ENCODE results near the gene RUFY1. TPM values are rescaled to one million over a fixed set of nuclear protein-coding genes. Genes with fewer than 3 reads are reported as not detected.
A peak's percentile ranks its signal among the peaks of the same experiment; 100 is the strongest.
"Not testable (repeated sequence)": the region's sequence is repeated elsewhere in the genome, so short reads cannot be mapped to it uniquely, and the experiment has no call there.

The RUFY1 gene
- total RNA-seq = 65.9 and 67.8 TPM in 2 replicates

- peak; percentile 84 for DNase-seq
Measured at GRCh38 chr5:179550511-179551342, at the start of gene RUFY1. TSS of gene RUFY1 (plus strand) at chr5:179550554. CDS start at chr5:179550570, 16 bp downstream.

GRCh38 chr5:179501997-179502396 is 48.4 kb upstream of the RUFY1 start:
- not testable (repeated sequence) for DNase-seq

GRCh38 chr5:179502420-179502819 is 47.9 kb upstream of the RUFY1 start:
- DNase-seq = not testable (repeated sequence)

- DNase-seq = no peak
Measured at GRCh38 chr5:179504191-179504590, 46.2 kb upstream of the RUFY1 start.

GRCh38 chr5:179504600-179505396 is 45.6 kb upstream of the RUFY1 start:
- no peak for DNase-seq

- DNase-seq = no peak
Measured at GRCh38 chr5:179505636-179506261, 44.6 kb upstream of the RUFY1 start.

GRCh38 chr5:179509239-179509638 is 41.1 kb upstream of the RUFY1 start:
- DNase-seq = no peak

- no peak for DNase-seq
Measured at GRCh38 chr5:179509845-179510244, 40.5 kb upstream of the RUFY1 start.

GRCh38 chr5:179512452-179513000 is 37.8 kb upstream of the RUFY1 start:
- no peak for DNase-seq

- DNase-seq = not testable (repeated sequence)
Measured at GRCh38 chr5:179515501-179515900, 34.9 kb upstream of the RUFY1 start.

GRCh38 chr5:179516221-179516620 is 34.1 kb upstream of the RUFY1 start:
- no peak for DNase-seq

GRCh38 chr5:179517746-179518145 is 32.6 kb upstream of the RUFY1 start:
- not testable (repeated sequence) for DNase-seq

GRCh38 chr5:179518369-179518768 is 32.0 kb upstream of the RUFY1 start:
- DNase-seq = not testable (repeated sequence)

GRCh38 chr5:179519416-179520070 is 30.8 kb upstream of the RUFY1 start:
- DNase-seq = not testable (repeated sequence)

- DNase-seq = not testable (repeated sequence)
Measured at GRCh38 chr5:179522107-179522506, 28.2 kb upstream of the RUFY1 start.

GRCh38 chr5:179526978-179527377 is 23.4 kb upstream of the RUFY1 start:
- no peak for DNase-seq

GRCh38 chr5:179530069-179530998 is 20.0 kb upstream of the RUFY1 start:
- DNase-seq = peak; percentile 67

GRCh38 chr5:179533024-179533423 is 17.3 kb upstream of the RUFY1 start:
- DNase-seq = no peak

- no peak for DNase-seq
Measured at GRCh38 chr5:179533907-179534306, 16.4 kb upstream of the RUFY1 start.

GRCh38 chr5:179534431-179534830 is 15.9 kb upstream of the RUFY1 start:
- no peak for DNase-seq

GRCh38 chr5:179536676-179537075 is 13.7 kb upstream of the RUFY1 start:
- no peak for DNase-seq
